Measurements from ENCODE around the gene CENPU. TPM values are rescaled to one million over a fixed set of nuclear protein-coding genes. Genes with fewer than 3 reads are reported as not detected.
A peak's percentile ranks its signal among the peaks of the same experiment; 100 is the strongest.
"Not testable (repeated sequence)": the region's sequence is repeated elsewhere in the genome, so short reads cannot be mapped to it uniquely, and the experiment has no call there.

CENPU gene
- total RNA-seq (2014; rRNA removed; shearing (Covaris generic)): 37.1 and 37.3 TPM in 2 replicates
- 35.6 and 39.1 TPM in 2 replicates for polyA plus RNA-seq (2015; cell fraction: cytosol; rRNA removed)
- 51.2 and 55.4 TPM in 2 replicates for polyA plus RNA-seq (2015; cell fraction: nucleus; rRNA removed)

GRCh38 chr4:184733654-184734524 is at the start of gene CENPU:
TSS of gene CENPU (minus strand) at chr4:184734096. CDS start at chr4:184734062, 34 bp downstream.
- peak; percentile 98 for DNase-seq (ENCODE audit: low read depth)

GRCh38 chr4:184782731-184783373 is 49.0 kb upstream of the CENPU start:
- no peak for DNase-seq (ENCODE audit: low read depth)

- DNase-seq (ENCODE audit: low read depth): not testable (repeated sequence)
Measured at GRCh38 chr4:184779160-184779559, 45.3 kb upstream of the CENPU start.

GRCh38 chr4:184778325-184778724 is 44.4 kb upstream of the CENPU start:
- no peak for DNase-seq (ENCODE audit: low read depth)

GRCh38 chr4:184776821-184777220 is 42.9 kb upstream of the CENPU start:
- no peak for DNase-seq (ENCODE audit: low read depth)

GRCh38 chr4:184775854-184776555 is 42.1 kb upstream of the CENPU start:
- DNase-seq (ENCODE audit: low read depth): no peak

- no peak for DNase-seq (ENCODE audit: low read depth)
Measured at GRCh38 chr4:184774152-184774551, 40.3 kb upstream of the CENPU start.

- DNase-seq (ENCODE audit: low read depth): no peak
Measured at GRCh38 chr4:184771416-184771815, 37.5 kb upstream of the CENPU start.

- no peak for DNase-seq (ENCODE audit: low read depth)
Measured at GRCh38 chr4:184769141-184769765, 35.4 kb upstream of the CENPU start.

- DNase-seq (ENCODE audit: low read depth): no peak
Measured at GRCh38 chr4:184768296-184768695, 34.4 kb upstream of the CENPU start.

- DNase-seq (ENCODE audit: low read depth): no peak
Measured at GRCh38 chr4:184766446-184766845, 32.5 kb upstream of the CENPU start.

GRCh38 chr4:184765473-184766340 is 31.8 kb upstream of the CENPU start:
- no peak for DNase-seq (ENCODE audit: low read depth)

GRCh38 chr4:184764601-184765000 is 30.7 kb upstream of the CENPU start:
- DNase-seq (ENCODE audit: low read depth): no peak

GRCh38 chr4:184763150-184763780 is 29.4 kb upstream of the CENPU start:
- DNase-seq (ENCODE audit: low read depth): no peak

GRCh38 chr4:184762100-184762499 is 28.2 kb upstream of the CENPU start:
- no peak for DNase-seq (ENCODE audit: low read depth)

- no peak for DNase-seq (ENCODE audit: low read depth)
Measured at GRCh38 chr4:184760681-184761080, 26.8 kb upstream of the CENPU start.

- DNase-seq (ENCODE audit: low read depth): no peak
Measured at GRCh38 chr4:184757810-184758209, 23.9 kb upstream of the CENPU start.

- DNase-seq (ENCODE audit: low read depth): no peak
Measured at GRCh38 chr4:184756399-184756798, 22.5 kb upstream of the CENPU start.

- peak; percentile 10 for DNase-seq (ENCODE audit: low read depth)
Measured at GRCh38 chr4:184755278-184755677, 21.4 kb upstream of the CENPU start.
